Esophagus squamous epithelium (tissue), 4 donors: ENCODE results near the gene ACAA2.

Experiments used
- CTCF ChIP-seq, 6 experiments: fragments of 450-650 bp in 4 of 6; fragments of 200-600 bp in 2 of 6; sonication (generic) in 2 of 6; IDR thresholded peaks; one replicate each; pipeline ENCODE4 v1.5.1; 2016 to 2019; ENCODE audit warnings: antibody characterized with exemption in 6 of 6, mild to moderate bottlenecking in 4 of 6, moderate library complexity in 4 of 6
- POLR2A ChIP-seq, 4 donors: fragments of 450-650 bp; IDR thresholded peaks; one replicate each; pipeline ENCODE4 v1.6.1; 2017; ENCODE audit warnings: antibody characterized with exemption in 4 of 4, mild to moderate bottlenecking in 4 of 4, moderate library complexity in 3 of 4

GRCh38 chr18:49838381-49838780 lies 25.0 kb upstream of the ACAA2 start:
- no peak for TF ChIP-seq POLR2A (IDR thresholded peaks at IDR 0.05)
- no peak for TF ChIP-seq CTCF (IDR thresholded peaks at IDR 0.05)
